Measurements from ENCODE around the gene TTC3. TPM values are rescaled to one million over a fixed set of nuclear protein-coding genes. Genes with fewer than 3 reads are reported as not detected.

Gene TTC3
- total RNA-seq, 1 experiment from 2014 or later, result 71.5 TPM

DNA sequence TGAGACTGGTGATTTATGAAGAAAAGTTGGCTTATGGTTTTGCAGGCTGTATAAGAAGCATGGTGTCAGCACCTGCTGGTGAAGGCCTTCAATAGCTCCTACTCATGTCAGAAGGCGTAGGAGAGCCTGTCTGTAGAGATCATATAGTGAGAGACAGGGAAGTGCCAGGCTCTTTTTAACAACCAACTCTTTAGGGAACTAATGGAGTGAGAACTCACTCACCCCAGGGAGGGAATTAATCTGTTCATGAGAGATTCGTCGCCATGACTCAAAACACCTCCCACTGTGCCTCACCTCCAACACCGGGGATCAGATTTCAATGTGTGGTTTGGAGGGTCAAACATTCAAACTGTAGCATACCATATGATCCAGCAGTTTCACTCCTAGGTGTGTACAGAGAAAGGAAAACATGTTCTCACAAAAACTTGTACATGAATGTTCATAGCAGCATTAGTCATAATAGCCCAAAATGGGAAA lies 72.6 kb downstream of the TTC3 start:
- no peaks in the 10 kb centered on the region for H3K27me3 ChIP-seq (ENCODE audit: insufficient read depth, low read length)
- ChIA-PET CTCF (no interaction called here), RAD21 (ENCODE audit: low non-redundant PET in 1 of 2, low total read pairs in 2 of 2, uncharacterized antibody in 2 of 2, unreplicated experiment in 2 of 2) (no interaction called here), POLR2A (no interaction called here)
- H3K4me3 ChIP-seq (replicated peaks in 1 of 2; ENCODE audit: low read depth in 1 of 2, low read length in 2 of 2), result no peak overlapping the region
- no peak overlapping the region for H3K9ac ChIP-seq (ENCODE audit: low read length)
- H3K4me1 ChIP-seq (ENCODE audit: control insufficient read depth in 1 of 2, insufficient read depth in 2 of 2, low read length in 2 of 2), result peaks cover 5 to 16% of the 10 kb centered on the region in 2 experiments; a peak in 3 of 4 replicates
- peak overlapping the region; percentile 26 for H3K4me2 ChIP-seq (ENCODE audit: low read length)
- H4K20me1 ChIP-seq (ENCODE audit: insufficient read depth), result no peaks in the 10 kb centered on the region
- intact Hi-C loops (cut with micrococcal nuclease), result loop anchor here (10.0 kb wide), 1 partner anchor 59 kb away; no protein-coding TSS in a partner anchor
- ATAC-seq (peak; percentile 86), DNase-seq (ENCODE audit: low read depth, low spot score) (peak; percentile 19)
- BruUV-seq (replicated peaks), result no TSS peak
- no peaks in the 10 kb centered on the region for H3K9me2 ChIP-seq (ENCODE audit: insufficient read depth)
- no peak overlapping the region for H3K27ac ChIP-seq (ENCODE audit: low read depth, low read length)
- no peaks in the 10 kb centered on the region for H3K9me3 ChIP-seq (ENCODE audit: control insufficient read depth in 1 of 2, insufficient read depth in 1 of 2, low read depth in 1 of 2, low read length in 2 of 2)
- peaks cover 13 to 32% of the 10 kb centered on the region in 2 experiments; a peak in 3 of 4 replicates for H3K36me3 ChIP-seq (ENCODE audit: control insufficient read depth in 1 of 2, insufficient read depth in 2 of 2, low read length in 2 of 2)
- H2AFZ ChIP-seq (ENCODE audit: low read depth, low read length, poor library complexity, severe bottlenecking), result no peak overlapping the region
- TF ChIP-seq EZH2 (IDR thresholded peaks at IDR 0.05), result no peak
- TF ChIP-seq ZFX (IDR thresholded peaks at IDR 0.05), result no peak
- TF ChIP-seq TCF7L2 (IDR thresholded peaks at IDR 0.05; ENCODE audit: borderline replicate concordance, extremely low read depth, insufficient read depth, insufficient read length), result no peak
- TF ChIP-seq SIN3A (IDR thresholded peaks at IDR 0.05; ENCODE audit: low read depth), result no peak
- TF ChIP-seq, protein P1, sequence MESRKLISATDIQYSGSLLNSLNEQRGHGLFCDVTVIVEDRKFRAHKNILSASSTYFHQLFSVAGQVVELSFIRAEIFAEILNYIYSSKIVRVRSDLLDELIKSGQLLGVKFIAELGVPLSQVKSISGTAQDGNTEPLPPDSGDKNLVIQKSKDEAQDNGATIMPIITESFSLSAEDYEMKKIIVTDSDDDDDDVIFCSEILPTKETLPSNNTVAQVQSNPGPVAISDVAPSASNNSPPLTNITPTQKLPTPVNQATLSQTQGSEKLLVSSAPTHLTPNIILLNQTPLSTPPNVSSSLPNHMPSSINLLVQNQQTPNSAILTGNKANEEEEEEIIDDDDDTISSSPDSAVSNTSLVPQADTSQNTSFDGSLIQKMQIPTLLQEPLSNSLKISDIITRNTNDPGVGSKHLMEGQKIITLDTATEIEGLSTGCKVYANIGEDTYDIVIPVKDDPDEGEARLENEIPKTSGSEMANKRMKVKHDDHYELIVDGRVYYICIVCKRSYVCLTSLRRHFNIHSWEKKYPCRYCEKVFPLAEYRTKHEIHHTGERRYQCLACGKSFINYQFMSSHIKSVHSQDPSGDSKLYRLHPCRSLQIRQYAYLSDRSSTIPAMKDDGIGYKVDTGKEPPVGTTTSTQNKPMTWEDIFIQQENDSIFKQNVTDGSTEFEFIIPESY (IDR thresholded peaks at IDR 0.05; ENCODE audit: extremely low read depth, insufficient replicate concordance, low read length), result no peak
- TF ChIP-seq RAD21 (IDR thresholded peaks at IDR 0.05; ENCODE audit: low read depth), result no peak
- TF ChIP-seq FOSL1 (IDR thresholded peaks at IDR 0.05; ENCODE audit: low read depth), result no peak
- no peak for TF ChIP-seq POLR2AphosphoS5 (IDR thresholded peaks at IDR 0.05; ENCODE audit: low read depth, low read length)
- no peak for TF ChIP-seq SRF (IDR thresholded peaks at IDR 0.05; ENCODE audit: low read depth)
- no peak for TF ChIP-seq ELF1 (IDR thresholded peaks at IDR 0.05; ENCODE audit: borderline replicate concordance, low read depth)
- TF ChIP-seq YY1 (IDR thresholded peaks at IDR 0.05; ENCODE audit: extremely low read depth, insufficient replicate concordance, low read depth, low read length), result no peak
- no peak for TF ChIP-seq JUND (IDR thresholded peaks at IDR 0.05)
- TF ChIP-seq, protein P2, sequence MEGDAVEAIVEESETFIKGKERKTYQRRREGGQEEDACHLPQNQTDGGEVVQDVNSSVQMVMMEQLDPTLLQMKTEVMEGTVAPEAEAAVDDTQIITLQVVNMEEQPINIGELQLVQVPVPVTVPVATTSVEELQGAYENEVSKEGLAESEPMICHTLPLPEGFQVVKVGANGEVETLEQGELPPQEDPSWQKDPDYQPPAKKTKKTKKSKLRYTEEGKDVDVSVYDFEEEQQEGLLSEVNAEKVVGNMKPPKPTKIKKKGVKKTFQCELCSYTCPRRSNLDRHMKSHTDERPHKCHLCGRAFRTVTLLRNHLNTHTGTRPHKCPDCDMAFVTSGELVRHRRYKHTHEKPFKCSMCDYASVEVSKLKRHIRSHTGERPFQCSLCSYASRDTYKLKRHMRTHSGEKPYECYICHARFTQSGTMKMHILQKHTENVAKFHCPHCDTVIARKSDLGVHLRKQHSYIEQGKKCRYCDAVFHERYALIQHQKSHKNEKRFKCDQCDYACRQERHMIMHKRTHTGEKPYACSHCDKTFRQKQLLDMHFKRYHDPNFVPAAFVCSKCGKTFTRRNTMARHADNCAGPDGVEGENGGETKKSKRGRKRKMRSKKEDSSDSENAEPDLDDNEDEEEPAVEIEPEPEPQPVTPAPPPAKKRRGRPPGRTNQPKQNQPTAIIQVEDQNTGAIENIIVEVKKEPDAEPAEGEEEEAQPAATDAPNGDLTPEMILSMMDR (IDR thresholded peaks at IDR 0.05 in 2 of 3, conservative IDR thresholded peaks at IDR 0.05 in 1 of 3; ENCODE audit: borderline replicate concordance in 1 of 3, insufficient read depth in 1 of 3, low read depth in 2 of 3, low read length in 2 of 3), result no peak
- no peak for TF ChIP-seq CBX3 (IDR thresholded peaks at IDR 0.05; ENCODE audit: low read depth)
- no peak for TF ChIP-seq POLR2A (IDR thresholded peaks at IDR 0.05; ENCODE audit: borderline replicate concordance, extremely low read depth, insufficient read depth, insufficient read length)
- TF ChIP-seq, protein P3, sequence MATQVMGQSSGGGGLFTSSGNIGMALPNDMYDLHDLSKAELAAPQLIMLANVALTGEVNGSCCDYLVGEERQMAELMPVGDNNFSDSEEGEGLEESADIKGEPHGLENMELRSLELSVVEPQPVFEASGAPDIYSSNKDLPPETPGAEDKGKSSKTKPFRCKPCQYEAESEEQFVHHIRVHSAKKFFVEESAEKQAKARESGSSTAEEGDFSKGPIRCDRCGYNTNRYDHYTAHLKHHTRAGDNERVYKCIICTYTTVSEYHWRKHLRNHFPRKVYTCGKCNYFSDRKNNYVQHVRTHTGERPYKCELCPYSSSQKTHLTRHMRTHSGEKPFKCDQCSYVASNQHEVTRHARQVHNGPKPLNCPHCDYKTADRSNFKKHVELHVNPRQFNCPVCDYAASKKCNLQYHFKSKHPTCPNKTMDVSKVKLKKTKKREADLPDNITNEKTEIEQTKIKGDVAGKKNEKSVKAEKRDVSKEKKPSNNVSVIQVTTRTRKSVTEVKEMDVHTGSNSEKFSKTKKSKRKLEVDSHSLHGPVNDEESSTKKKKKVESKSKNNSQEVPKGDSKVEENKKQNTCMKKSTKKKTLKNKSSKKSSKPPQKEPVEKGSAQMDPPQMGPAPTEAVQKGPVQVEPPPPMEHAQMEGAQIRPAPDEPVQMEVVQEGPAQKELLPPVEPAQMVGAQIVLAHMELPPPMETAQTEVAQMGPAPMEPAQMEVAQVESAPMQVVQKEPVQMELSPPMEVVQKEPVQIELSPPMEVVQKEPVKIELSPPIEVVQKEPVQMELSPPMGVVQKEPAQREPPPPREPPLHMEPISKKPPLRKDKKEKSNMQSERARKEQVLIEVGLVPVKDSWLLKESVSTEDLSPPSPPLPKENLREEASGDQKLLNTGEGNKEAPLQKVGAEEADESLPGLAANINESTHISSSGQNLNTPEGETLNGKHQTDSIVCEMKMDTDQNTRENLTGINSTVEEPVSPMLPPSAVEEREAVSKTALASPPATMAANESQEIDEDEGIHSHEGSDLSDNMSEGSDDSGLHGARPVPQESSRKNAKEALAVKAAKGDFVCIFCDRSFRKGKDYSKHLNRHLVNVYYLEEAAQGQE (IDR thresholded peaks at IDR 0.05; ENCODE audit: low read depth), result no peak
- H3K79me2 ChIP-seq (ENCODE audit: insufficient read depth, low read length), result no peaks in the 10 kb centered on the region

Measured in HCT116 (cell line).